ENCODE data around the gene SMYD3. TPM values are rescaled to one million over a fixed set of nuclear protein-coding genes. Genes with fewer than 3 reads are reported as not detected.

SMYD3 gene
- total and polyA plus RNA-seq, 9 of the 15 experiments (the other 6 are each of a cell fraction or from before 2014, with no cell fraction given), result 128 to 440 (median 197) TPM

DNA sequence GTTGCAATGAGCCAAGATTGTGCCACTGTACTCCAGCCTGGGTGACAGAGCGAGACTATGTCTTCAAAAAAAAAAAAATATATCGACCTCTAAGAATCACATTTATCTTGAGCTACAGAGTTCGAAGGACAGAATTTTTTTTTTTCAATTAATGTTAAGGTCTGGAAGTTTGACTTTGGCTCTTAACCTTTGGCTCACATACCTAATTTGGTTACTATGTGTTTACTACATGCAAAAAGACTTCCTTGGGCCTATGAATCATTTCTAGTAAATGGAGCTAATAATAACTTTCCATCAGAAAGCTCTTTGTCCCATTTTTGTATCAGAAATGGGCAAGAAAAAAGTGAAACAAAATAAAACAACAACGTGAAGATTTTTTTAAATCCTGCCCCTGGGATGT lies 351.2 kb downstream of the SMYD3 start (continued):
- TF ChIP-seq SIN3A (IDR thresholded peaks at IDR 0.05; ENCODE audit: borderline replicate concordance in 2 of 2, control insufficient read depth in 1 of 2, low read depth in 2 of 2, low read length in 2 of 2) (no peak), YY1 (IDR thresholded peaks at IDR 0.05; ENCODE audit: borderline replicate concordance in 1 of 3, control insufficient read depth in 1 of 3, extremely low read depth in 1 of 3, insufficient read depth in 3 of 3, insufficient read length in 1 of 3, insufficient replicate concordance in 2 of 3, low read depth in 1 of 3, low read length in 2 of 3) (no peak), JUND (IDR thresholded peaks at IDR 0.05; ENCODE audit: borderline replicate concordance, low read depth, low read length) (peak; percentile 51; the same call in 1 of the 2 replicates), JUND (tag; IDR thresholded peaks at IDR 0.05; ENCODE audit: borderline replicate concordance, low read depth, low read length) (peak; percentile 37; the same call in 1 of the 3 replicates), ZNF507 (tag; conservative IDR thresholded peaks at IDR 0.05) (no peak), RCOR1 (IDR thresholded peaks at IDR 0.05; ENCODE audit: borderline replicate concordance in 1 of 2, low read depth in 2 of 2, low read length in 2 of 2) (no peak), ZNF707 (CRISPR knock-in tag; conservative IDR thresholded peaks at IDR 0.05) (no peak), DMBX1 (CRISPR knock-in tag; IDR thresholded peaks at IDR 0.05; ENCODE audit: borderline replicate concordance) (peak; percentile 14; the same call in 1 of the 2 replicates), RB1 (IDR thresholded peaks at IDR 0.05; ENCODE audit: low read depth) (no peak)
- TF ChIP-seq, protein P1, sequence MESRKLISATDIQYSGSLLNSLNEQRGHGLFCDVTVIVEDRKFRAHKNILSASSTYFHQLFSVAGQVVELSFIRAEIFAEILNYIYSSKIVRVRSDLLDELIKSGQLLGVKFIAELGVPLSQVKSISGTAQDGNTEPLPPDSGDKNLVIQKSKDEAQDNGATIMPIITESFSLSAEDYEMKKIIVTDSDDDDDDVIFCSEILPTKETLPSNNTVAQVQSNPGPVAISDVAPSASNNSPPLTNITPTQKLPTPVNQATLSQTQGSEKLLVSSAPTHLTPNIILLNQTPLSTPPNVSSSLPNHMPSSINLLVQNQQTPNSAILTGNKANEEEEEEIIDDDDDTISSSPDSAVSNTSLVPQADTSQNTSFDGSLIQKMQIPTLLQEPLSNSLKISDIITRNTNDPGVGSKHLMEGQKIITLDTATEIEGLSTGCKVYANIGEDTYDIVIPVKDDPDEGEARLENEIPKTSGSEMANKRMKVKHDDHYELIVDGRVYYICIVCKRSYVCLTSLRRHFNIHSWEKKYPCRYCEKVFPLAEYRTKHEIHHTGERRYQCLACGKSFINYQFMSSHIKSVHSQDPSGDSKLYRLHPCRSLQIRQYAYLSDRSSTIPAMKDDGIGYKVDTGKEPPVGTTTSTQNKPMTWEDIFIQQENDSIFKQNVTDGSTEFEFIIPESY (CRISPR knock-in tag; IDR thresholded peaks at IDR 0.05), result no peak

All from K562 (cell line).